NCI-H146 treated with DMSO at 0.1 percent for 48 hours (cell line): ENCODE data around the gene HYI.
"Not testable (repeated sequence)": the region's sequence is repeated elsewhere in the genome, so short reads cannot be mapped to it uniquely, and the experiment has no call there.

Experiments
- DNase-seq: peaks from one replicate; lab custom pipeline; 2025; ENCODE audit not compliant: unreplicated experiment; lab: John Stamatoyannopoulos, UW

The HYI gene

DNA sequence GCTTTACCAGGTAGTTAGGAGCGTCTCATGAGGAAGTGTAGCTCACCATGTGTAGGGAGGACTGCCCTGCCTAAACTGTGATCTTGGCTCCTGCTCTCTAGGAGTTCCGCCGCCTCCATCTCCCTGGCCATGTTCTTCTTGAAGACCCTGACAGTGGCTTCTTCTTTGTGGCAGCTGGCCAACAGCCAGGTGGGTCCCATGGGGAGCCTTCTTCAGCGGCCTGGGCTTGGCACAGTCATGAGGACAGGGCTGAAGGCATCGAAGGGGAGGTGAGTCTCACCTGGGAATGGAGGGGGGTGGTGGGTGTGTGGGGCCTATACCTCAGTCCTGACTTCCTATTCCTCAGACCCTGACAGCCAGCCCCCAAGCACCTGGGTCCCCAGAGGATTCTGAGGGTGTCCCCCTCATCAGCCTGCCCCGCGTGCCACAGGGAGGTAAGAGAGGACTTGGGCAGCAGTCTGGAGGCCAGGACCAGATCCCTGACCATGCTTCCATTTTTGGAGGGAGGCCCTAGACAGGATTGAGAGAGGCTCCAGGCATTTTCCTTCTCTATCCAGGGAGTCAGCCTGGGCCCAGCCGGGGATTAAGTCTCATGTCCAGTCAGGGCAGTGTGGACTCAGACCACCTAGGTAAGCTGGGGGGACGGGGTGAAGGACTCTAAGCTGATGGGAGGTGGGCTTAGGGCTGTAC lies 21.4 kb downstream of the HYI start:
- DNase-seq = no peak

DNA sequence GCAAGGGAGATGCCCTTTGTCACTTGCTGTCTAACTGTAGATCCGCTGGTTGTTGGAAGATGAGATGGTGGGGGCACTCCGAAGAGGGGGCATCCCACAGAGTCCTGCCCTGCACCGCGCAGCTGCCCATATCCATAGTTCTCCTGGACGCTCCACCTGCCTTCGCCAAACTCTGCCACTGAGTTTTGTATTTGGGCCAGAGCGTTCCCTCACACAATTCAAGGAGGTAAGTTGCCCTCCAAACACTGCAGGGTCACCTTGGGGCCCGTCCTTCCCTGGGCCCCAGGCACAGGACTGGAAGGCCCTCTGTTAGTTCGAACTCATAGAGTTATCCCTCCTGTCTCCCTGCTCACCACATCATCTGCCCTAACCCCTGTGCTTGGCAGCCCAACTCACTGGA lies 22.1 kb downstream of the HYI start:
- no peak for DNase-seq

DNA sequence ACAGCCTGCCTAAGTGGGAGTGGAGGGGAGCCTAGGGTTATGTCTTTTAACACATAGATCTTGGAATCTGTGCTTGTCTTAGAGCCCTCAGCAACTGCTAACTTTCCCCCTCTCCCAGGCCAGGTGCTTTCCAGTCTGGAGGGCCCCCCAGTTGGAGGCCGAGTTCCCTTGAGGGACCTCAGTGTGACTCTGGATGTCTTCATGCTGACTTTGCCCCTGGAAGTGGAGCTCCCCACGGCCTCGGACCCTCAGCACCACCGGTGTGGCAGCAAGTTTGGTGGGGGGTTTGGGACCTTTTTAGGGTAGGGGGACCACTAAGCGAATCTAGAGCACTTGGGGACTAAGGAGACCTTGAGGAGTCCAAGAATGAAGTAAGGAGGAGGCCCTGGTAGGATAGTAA lies 22.9 kb downstream of the HYI start:
- DNase-seq = no peak

DNA sequence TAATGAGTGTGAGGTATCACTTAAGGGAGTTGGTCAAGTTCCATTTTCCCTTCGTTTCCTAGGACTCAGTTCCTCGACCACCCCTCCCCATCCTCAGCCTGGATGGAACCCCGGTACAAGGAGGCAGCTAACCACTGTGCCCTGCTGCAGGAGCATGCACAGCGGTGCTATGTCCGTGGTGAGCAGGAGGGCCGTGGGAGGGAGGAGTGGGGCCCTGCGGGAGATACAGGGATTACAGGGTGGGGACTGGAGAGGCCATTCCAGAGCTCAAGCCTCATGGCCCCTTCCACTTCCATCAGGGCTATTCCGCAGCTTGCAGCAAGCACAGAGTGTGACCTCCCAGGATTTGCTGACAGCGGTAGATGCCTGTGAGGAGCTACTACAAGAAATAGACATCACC lies 25.8 kb downstream of the HYI start:
- DNase-seq = no peak

DNA sequence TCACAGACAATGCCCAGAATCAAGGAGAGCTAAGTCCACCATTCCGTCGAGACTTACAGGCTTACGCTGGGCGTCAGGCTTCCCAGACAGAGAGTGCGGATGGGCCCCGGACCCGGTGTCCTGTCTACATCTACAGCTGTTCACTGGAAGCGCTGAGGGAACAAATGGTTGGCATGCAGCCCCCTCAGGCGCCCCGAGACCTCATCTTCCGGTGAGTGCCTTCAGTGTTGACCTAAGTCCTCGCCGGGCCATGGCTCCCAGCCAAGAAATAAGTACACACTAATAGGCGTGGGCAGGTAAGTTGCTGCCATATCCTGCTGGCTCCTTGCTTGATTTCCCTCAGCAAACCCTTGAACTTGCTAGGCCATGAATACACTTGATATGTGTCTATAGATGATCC lies 26.2 kb downstream of the HYI start:
- no peak for DNase-seq

DNA sequence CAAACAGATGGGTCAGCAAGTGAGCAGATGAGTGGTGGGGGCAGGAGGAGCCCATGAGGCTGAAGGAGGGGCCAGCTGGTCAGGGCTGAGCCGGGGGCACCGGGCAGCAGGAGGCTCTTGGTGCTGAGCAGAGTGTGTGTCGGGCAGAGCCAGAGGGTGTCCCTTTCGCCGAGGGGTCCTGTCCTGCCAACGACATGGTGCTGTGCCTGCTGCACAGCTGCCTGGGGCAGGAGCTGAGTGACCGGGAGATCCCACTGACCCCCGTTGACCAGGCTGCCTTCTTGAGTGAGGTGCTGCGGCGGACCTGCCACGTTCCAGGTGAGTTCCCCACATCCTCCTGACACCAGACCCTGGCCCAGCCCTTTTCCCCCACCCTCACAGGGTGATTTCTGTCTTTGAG lies 27.5 kb downstream of the HYI start:
- no peak for DNase-seq

DNA sequence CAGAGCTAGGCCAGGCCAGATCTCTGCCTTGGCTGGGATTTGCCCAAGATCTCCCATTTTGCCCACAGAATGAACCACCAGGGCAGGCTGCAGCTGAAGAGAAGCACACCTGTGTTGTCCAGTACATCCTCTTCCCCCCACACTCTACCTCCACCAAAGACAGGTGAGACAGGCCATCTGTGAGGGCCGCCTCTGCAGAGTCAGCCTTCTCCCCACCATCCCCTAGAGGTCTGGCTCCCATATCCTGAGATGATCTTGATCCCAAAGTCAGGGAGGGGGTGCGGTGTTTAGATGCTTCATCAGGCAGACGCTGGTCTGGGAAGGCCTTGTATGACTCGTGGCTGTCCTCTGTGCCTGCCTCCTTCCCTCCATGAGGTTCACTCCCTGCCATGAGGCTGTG lies 28.7 kb downstream of the HYI start:
- no peak for DNase-seq

DNA sequence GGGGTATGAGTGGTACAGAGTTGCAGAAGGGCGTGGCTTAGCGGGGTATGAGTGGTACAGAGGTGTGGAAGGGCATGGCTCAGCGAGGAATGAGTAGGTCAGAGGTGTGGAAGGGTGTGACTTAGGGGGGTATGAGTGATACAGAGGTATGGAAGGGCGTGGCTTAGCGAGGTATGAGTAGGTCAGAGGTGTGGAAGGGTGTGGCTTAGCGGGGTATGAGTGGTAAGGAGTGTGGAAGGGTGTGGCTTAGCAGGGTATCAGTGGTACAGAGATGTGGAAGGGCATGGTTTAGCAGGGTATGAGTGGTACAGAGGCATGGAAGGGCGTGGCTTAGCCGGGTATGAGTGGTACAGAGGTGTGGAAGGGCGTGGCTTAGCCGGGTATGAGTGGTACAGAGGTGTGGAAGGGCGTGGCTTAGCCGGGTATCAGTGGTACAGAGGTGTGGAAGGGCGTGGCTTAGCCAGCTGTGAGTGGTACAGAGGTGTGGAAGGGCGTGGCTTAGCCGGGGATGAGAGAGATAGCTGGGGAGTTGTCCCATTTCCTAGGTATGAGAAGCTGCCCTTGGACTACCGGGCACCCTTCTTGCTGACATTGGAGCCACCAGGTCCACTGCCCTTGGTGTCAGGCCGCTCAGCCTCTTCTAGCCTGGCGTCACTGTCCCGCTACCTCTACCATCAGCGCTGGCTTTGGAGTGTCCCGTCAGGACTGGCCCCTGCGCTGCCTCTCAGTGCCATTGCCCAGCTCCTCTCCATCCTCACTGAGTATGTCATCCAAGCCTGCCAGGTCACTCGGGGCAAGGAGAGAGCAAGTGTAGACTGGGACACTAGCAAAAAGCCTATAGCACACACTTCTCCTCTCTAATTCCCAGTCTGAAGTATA lies 29.8 kb downstream of the HYI start:
- no peak for DNase-seq

DNA sequence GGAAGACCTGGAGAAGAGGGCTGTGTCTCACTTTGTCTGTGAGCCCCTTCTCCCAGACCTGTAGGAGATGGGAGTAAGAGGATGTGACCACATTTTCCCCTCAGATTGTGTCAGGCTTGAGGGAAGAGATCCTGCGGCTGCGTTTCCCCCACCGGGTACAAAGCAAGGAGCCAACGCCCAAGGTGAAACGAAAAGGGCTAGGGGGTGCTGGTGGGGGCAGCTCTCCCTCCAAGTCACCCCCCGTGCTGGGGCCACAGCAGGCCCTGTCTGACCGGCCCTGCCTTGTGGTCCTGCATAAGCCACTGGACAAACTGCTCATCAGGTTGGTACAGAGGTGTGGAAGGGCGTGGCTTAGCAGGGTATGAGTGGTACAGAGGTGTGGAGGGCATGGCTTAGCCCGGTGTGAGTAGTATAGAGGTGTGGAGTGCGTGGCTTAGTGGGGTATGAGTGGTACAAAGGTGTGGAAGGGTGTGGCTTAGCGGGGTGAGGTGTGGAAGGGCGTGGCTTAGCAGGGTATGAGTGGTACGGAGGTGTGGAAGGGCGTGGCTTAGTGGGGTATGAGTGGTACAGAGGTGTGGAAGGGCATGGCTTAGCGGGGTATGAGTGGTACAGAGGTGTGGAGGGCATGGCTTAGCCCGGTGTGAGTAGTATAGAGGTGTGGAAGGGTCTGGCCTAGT lies 30.6 kb downstream of the HYI start:
- DNase-seq = no peak

DNA sequence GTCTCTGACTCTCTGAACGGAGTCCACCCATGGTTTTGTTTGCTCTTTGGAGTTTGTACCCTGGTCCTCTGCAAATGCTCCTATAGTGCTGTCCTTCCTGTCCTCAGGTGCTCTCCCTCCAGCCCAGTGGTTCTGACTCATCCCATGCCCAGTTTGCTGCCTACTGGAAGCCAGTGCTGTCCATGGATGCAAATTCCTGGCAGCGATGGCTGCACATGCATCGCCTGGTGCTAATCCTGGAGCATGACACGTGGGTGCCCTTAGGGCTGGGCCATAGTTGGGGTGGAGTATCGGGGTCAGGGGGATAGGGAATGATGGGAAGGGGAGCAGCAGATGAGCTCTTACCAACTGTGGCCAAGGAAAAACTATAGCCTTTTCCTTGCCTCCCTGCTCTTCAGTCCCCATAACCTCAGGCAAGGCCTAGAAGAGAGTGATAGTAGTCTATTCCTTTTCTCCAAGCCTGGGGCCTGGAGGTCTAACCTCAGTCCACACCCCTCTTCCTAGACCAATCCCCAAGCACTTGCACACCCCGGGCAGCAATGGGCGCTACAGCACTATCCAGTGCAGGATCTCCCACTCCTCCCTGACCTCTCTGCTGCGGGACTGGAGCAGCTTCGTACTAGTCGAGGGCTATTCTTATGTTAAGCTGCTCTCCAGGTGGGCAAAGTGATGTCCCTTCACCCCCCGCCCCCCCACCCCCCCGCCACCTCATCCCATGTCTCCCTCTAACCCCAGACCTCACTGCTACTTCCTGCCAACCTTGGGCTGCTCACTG lies 31.6 kb downstream of the HYI start:
- no peak for DNase-seq

DNA sequence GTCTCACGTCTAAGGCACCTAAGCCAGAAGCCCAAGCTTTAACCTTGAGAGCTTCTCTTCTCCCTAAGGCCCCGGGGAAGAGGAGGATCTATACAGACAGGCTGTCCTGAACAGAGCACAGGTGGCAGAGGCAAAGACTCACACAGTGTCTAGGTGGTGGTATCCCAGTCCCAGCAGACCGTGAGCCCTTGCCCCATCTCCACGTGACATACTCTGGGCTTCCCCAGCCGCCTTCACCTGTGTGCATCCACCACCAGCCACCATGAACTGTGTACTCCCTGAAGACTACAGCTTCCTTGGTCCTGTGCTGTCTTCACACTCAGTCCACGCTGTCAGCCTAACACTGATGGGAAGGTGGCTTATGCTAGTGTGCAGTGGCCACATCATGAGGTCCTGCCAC lies 32.3 kb downstream of the HYI start:
- no peak for DNase-seq

DNA sequence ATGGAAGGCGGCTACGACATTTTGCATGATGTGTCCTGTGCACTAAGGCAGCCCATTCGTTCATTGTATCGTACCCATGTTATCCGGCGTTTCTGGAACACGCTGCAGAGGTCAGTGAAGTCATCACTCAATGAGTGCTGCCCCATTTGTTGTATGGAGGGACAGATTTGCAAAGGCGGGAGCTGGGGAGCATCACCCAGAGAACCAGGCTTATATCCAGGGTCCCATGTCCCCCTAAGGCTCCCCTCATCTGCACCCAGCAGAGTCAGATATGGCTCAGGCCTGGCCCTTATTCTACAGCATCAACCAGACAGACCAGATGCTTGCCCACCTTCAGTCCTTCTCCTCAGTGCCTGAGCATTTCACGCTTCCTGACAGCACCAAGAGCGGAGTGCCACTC lies 32.9 kb downstream of the HYI start:
- no peak for DNase-seq

DNA sequence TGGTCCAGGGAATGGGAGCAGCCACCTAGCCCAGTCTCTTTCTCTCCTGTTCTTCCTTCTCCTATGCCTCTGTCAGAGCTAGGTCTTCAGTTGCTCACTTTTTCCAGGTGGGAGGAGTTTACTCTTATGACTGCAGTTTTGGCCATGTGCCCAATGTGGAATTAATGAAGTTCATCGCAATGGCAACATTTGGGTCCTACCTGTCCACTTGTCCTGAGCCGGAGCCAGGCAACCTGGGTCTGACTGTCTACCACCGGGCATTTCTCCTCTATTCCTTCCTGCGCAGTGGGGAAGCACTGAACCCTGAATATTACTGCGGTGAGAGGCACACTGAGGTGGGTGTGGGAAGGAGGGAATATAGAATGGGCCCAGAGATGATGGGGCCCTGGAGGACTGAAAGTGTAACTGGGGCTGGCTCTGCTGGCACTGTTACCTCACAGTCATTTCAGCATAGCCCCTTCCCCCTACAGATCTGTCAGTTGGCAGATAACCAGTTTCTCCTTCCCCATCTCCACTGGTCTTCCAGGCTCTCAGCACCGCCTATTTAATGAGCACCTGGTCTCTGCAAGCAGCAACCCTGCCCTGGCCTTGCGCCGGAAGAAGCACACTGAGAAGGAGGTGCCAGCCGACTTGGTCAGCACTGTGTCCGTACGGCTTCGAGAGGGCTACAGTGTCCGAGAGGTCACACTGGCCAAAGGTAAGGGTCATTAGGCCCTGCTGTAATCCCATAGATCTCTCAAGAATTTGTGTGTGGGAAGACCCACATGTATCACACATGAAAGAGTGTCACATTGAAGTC lies 33.9 kb downstream of the HYI start:
- DNase-seq = no peak

DNA sequence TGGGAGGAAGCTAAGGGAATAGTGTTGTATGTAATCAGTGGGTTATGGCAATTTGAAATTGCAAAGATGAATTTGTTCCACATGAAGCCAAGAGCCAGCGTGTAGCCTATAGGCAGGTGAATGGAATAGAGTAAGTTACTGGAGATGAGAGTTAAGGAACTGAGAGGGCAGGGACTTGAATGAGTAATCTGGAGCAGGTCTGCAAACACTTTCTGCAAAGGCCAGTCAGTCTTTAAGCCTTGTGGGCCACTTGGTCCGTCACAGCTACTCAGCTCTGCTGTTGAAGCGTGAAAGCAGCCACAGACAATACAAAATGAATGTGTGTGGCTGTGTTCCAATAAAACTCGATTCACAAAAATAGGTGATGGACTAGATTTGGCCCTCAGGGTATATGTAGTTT lies 34.9 kb downstream of the HYI start:
- DNase-seq = no peak

DNA sequence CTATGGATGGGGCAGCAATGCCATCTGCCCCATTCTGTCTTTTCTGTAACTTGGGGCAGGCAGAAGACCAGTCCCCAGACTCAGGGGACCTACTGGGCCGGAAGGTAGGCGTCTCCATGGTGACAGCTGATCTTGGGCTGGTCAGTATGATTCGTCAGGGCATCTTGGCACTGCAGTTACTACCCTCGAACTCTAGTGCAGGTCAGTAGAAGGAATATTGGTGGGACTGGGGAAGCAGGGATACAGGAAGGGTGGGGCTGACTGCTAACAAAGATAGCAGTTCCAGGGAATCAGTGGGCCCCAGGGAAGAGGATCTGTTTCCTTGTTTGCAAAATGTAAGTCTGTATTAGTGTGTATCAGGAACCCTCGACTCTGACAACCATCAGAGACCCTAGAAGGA lies 37.8 kb downstream of the HYI start:
- DNase-seq = no peak

DNA sequence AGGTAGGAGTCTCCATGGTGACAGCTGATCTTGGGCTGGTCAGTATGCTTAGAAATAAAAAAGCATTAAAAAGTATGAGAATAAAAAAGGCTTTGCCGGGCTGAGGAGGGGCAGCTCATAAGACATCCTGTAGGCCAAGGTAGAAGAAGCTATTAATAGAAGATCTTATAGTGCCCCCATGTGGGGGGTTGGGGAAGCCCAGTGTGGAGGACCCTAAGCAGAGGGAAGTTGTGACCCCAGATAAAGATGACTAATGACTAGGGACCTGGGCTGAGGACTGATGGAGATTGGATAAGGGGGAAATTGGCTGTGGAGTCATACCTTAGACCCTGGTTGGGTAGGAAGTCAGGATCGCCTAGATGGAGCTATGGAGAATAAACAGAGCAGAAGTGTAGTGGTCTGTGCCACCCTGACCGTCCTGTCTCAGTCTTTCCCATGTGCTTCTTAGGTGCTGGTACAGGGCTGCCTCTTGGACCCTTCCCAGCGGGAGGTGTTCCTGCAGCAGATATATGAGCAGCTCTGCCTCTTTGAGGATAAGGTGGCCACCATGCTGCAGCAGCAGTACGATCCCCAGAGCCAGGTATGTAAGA lies 39.0 kb downstream of the HYI start:
- peak; percentile 27 for DNase-seq

DNA sequence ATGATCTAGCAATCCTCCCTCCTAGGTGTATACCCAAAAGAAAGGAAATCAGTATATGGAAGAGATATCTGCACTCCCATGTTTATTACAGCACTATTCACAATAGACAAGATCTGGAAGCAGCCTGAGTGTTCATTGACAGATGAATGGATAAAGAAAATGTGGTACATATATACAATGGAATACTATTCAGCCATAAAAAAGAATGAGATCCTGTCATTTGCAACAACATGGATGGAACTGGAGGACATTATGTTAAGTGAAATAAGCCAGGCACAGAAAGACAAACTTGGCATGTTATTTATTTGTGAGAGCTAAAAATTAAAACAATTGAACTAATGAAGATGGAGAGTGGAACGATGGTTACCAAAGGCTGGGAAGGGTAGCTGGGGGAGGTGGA lies 40.3 kb downstream of the HYI start:
- DNase-seq = not testable (repeated sequence)

DNA sequence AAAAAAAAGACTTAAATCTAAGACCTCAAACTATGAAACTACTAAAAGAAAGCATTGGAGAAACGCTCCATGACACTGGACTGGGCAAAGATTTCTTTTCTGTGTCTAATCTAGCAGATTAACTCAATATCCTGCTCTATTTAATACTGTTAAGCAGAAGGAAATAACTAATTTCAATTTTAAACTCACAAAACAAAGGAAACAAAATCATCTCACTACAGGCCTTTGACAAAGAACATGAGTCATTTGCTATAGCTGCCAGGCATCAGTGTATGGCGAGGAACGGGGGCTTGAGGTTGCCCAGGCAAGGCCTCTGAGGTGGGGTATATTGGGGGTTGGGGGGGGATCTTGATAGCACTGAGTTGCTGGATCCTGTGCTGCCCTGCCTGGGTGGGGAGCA lies 43.2 kb downstream of the HYI start:
- DNase-seq = no peak

DNA sequence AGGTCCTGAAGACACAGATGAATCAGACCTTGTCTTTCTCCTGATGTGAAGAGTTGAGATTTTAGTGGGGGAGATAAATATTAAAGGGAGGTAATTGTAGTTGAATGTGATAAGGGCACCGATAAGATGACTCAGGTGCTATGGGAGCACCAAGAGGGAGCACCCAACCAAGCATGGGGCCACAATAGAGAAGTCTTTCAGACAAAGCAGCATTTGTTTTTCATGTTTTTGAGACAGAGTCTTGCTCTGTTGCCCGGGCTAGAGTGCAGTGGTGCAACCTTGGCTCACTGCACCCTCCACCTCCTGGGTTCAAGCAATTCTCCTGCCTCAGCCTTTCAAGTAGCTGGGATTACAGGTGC lies 47.9 kb downstream of the HYI start:
- DNase-seq = no peak

DNA sequence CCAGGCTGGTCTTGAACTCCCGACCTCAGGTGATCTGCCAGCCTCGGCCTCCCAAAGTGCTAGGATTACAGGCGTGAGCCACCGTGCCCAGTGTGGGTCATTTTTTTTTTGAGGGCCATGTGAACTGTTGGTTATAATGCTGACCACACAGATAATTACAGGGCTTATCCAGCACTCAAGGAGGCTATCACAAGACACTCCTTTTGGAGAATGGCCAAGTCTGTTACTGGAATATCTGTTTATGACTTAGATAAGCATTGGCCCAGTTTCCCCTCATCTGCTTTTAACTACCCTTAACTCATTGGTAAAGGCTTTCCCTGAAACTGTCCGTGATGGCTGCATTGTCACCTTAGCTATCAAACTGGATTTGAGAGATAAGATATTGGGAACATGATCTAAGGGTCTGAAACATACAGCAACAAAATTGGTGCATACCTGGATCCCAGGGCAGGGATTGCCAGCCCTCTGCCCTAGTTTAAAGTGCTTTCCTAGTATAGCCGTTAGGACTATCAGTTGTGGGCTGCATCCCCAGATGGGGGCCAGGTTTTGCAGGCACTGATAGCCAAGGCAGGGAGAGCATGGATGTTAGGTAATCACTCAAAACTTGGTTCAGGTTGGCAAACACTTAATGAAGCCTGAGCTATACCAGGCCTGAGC lies 48.4 kb downstream of the HYI start:
- no peak for DNase-seq
